ENCODE measurements around the gene OLFML1.
A peak's percentile ranks its signal among the peaks of the same experiment; 100 is the strongest.

OLFML1 gene

DNA sequence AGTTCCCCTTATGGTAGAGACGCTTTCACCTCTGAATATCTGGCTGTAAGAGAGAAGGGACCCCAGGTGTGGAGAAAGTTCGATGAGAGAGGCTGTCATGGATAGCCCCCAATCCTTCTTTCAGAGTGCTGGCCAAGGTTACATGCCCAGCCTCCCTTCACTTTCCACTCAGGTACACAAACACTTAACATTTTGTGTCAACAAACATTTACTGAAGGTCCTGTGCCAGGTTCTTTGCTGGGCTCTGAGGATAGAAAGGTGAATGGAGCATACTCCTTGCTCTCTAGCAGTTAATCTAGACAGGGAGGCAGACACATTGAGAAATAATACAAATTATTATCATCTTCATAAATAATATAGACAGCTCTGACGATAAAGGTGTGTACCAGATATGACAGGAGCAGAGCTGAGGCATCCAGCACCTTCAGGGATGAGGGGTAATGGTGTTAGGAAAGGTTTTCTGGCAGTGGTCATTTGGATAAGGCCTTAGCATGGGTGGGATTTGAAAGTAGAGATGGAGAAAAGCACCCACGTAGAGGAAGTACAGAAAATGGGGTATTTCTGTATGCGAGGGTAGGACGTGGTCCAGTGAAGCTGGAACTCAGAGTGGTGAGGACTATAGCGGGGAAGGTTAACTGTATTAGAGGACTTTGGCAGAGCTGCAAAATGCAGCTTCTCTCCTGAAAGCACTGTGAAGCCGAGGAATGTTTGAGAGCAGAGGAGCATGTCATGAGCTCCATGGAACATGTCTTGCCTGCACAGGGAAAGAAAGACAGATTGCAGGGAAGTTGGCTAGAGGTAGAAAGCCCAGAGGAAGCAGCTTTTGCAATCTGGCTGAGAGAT, 48.1 kb downstream of the OLFML1 start:
- no peak for DNase-seq

DNA sequence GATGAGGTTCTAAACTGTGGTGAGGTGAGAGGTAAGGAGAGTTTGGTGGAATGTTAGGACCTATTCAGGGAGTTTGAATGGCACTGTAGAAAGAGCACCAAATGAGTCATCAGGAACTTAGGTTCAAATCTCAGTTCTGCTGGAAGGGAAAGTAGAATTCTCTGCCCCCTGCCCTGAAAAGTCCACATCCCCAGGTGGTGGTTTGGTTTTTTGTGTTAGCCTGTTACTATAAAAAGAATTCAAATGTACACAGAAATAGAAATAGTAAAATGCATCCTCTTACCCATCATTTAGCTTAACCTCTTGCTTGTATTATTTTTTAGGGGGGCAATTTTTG, 48.7 kb downstream of the OLFML1 start:
- no peak for DNase-seq

DNA sequence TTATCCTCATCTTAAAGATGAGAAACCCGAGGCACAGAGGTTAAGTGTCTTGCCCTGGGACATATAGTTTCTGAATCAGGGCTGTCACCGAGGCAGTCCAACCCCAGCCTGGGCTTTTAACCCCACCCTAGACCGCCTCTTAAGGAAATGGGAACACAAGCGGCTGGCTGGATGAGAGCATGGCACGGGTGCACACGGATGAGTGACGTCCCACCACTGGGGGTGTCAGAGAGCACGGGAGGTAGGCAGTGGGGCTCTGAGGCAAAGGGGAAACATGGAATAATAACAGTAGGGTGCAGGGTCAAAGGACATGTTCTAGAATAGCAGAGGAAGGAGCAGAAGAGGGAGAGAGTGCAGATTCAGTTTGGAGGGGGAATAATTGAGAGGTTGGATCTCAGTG, 50.8 kb downstream of the OLFML1 start:
- DNase-seq = no peak

DNA sequence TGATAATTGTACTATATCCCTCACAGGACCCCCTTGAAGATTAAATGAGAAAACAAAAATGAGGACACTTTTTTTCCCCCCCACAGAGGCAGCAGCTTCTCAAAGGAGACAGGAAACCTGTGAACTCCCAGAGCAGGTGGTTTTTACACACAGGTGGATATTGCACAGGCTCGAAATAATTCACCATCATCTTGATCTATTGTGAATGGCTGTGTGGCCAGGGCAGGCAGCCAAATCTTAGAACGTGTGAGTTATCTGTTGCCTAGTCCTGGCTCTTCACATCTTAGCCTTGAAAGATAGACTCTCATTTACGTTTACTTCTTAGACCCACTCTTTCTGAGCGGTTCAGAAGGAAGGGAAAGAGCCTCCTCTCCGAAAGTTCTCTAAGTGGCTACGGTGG, 52.0 kb downstream of the OLFML1 start:
- no peak for DNase-seq

DNA sequence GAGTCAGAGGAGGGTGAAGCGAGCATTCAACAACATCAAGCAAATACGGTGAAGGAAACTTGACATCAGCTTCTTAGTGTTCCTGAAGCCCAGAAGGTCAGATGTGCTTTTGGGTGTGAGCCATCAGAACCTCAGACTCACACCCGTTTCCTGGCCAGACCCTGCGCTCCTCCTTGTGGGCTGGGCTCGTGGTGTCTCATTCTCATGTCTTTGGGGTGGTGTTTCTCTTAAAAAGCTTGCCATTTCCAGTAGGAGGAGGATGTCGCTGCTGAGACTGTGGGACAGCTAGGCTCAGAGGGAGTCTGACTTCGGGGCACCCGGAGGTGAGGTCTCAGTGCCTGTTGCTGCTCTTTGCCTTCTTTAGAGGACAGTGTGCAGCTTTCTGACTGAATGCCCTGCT, 52.7 kb downstream of the OLFML1 start:
- no peak for DNase-seq

DNA sequence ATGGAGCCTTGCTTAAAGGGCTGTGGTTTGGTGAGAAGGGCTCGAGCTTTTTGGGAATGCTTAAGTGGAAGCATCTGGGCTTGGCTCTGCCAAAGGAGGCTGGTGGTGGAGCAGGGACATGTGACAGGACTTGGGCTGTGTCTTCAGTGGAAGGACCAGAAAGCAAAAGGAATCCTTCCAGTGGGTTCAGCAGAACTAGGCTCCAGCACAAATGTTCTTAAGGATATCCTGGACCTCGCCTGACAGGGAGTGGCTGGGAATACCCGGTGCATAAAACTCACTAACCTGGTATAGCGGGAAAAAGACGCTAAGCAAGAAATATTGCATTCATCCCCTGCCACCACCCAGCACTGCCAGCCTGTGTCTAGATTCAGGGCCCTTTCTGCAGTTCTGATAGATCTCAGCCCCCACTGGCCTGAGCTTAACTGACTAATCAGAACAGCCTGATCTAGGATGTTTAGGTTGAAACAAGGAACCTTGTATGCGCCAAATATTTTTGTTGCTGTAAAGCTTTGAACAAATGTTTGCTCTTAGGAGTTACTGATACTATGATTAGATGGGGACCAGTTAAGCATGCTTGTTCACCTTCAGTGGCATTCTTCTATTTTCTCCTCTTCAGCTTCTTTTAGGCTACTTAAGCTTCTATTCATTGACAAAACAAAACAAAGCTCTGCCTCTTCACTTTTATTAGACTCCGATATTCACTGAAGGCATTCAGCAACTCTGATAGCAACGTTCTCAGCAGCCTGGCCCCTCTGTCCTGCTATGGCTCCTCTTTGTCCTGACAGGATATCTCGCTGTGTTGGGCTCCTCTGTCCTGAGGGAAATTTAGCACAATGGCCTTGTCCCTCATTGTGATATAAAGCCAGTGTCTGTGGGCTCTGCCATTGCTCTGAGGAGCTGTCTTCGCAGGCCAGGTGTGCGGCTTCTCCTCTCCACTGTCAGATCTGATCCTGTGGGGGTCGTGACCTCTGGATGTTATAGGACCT, 53.5 kb downstream of the OLFML1 start:
- DNase-seq = no peak

DNA sequence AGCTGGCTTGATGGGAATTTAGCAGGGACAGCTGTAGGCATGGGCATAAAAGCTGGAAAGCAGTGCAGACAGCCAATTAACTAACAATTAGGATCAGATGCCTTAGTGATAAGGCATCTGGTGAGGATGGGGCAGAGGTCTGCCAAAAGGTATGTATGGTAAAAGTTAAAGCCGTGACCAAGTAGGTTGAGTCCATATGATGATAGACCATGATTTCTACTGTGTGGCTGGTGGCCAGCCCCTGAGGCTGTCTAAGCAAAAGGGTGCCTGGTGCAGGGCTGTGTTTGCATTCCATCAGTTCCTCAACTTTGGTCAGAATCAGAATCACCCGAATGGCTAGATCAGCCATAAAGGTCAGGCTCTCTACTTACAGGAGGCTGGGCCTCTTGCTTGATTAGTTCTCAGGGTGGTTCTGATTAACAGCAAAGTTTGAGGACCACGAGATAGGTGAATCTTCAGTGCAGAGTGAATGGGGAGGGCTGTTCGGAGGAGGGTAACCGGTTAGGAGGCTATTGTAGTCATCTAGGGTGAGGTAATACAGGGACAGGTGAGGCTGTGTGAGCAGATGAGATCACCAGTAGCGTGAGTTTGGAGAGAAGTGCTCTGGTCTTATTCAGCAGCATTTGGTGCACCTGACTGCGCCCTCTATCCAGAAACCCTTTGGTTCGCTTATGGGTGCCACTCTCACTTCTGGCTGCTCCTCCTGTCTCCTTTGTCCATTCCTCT, 55.7 kb downstream of the OLFML1 start:
- no peak for DNase-seq

DNA sequence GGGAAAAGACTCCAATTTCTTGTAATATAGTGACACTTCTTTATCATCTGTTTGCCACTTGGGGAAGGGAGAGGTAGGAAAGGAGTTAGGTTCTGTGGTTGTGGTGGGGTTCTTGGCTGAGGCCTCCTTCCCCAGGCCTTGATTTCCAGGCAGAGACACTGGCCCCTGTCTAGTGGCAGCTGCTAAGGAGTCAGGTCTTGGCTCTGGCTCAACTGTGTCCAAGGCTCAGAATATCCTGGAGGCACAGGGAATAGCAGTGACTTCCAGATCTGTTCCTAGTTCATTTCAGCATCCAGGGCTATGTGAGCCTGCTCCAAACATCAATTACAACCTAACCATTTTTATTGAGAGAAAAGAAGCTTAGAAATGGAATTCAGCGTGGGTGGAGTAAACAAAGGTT, 58.0 kb downstream of the OLFML1 start:
- no peak for DNase-seq

DNA sequence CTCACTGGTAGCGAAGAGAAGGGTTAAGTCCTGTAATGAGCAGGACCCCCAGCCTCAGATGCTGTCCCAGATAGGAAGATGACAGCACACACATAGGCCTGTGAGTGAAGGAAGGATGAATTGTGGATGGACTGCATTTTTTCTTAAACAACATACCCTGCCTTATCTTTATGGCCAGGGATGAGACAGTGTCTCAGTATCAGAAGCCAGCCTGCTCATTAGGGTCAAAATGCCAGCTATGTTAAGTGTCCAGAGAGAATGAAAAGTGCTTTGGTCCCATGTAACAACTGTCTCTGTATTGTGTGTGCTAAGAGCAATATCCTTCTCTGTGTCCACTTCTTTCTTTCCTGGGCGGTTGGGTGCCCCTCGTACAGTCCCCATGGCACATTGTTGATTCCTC, 58.7 kb downstream of the OLFML1 start:
- DNase-seq = no peak

DNA sequence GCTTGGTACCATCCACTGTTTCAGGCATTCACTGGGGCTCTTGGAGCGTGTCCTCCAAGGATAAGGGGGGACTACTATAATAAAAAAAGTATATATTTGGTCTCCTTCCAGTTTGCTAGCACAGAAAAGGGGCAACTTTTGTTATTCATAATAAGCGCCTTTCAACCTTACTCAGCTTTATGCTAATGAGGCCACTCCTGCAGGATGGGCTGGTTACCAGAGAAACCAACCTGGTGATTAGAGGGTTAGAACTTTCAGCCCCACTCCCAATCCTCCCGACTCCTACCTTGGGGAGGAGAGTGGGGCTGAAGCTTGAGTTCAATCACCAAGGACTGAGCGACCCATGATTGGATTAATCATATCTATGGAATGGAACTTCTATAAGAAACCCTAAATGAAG, 60.3 kb downstream of the OLFML1 start:
- no peak for DNase-seq

DNA sequence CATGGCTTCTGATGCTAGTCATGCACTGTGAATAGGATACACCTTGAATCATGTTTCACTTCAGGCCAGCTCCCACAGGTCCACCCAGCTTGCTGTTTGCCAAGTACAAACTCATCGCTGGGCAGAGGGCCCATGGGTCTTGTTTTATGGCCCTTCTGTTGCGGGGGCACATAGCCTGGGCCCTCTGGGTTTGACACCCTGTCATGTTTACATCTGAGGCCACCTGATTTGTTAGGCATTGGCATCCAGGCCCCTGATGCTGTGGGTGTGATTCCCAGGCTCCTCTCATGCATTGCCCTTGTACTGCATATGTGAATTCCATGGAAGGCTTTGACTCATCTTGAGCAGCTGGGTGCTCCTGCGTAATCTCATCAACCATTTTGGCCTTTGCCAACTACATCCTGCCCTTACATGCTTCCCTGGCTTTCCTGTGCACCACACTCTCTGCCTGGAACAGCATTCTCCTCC, 61.1 kb downstream of the OLFML1 start:
- peak; percentile 47 for DNase-seq

DNA sequence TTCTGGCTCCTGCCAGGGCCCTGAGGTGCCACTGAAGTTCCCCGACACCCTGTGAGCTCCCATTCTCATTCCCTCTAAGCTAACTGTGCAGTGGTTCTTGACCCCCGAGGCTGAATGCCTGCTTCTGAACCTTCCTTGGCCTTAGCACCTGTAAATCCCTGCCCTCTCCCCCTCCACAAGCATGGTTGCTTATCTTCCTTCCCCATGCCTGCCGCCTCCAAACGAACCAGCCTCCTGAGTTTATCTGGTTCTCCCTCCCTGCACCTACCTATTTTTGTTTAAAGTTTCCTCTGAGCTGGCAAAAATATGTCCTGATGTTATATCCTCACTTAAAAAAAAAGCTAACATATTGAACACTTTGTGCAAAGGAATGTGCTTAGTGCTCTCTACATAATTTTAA, 62.4 kb downstream of the OLFML1 start:
- no peak for DNase-seq

DNA sequence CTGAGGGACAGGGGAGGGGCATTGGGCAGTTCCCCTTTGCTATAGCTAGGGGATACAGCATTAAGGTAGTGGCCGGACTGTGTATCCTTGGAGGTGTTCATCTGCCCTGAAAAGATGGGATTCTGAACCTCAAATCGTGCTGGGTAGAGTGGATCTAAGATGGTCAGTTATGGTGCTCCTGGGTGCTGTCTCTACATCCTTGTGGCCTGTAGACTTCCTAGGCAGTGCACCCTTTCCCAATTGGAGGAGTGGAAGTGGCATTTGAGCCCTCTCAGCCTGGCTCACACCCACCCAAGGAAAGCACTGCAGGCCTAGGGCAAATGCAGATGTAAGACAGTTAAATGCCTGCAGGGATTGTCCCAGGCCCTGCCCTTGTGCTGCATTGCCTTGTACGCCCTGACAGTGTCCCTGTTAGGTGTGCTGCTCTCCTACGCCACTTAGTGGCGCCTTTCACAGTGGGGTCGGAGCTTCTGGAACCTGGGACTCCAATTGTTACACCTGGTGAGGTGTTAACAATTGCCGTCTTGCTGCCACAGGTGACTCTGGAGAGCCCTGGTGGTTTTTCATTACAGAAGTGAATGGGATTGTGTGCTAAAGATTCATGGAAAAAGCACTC, 63.5 kb downstream of the OLFML1 start:
- DNase-seq = no peak

DNA sequence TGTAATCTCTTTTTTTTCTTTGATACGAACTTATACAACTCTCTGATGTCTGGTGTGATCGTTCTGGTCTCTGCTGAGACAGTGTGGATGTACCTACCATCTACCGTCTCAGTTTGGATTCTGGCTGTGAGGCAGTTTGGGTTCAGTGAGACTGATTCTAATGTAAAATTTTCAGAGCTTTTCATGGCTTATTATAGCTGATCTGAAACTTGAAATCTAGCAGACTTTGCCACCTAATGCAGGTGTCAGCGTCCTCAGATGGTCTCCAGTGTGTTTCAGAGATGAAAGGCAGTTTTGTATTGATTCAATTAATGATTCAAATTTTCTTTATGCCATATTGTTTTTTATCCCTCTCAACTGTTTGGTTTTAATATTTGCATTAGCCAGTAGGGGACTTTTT, 64.4 kb downstream of the OLFML1 start:
- no peak for DNase-seq

DNA sequence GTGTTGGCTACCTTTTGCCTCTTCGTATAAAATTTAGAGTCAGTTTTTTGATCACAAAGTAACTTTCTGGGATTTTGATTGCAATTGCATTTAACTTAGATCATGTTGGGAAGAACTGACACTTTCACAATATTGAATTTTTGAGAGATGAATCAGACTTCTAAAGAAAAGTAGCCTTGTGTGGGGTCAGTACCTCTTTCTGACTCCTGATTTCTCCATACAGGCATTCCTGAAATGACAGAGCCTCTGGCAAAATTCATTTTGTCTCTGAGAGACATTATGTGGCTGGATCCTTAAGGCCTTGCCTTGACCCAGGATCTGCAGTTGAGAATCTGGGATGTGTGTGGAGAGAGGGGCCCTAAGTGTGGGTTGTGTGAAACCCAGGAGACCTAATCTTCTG, 66.3 kb downstream of the OLFML1 start:
- peak; percentile 77 for DNase-seq

DNA sequence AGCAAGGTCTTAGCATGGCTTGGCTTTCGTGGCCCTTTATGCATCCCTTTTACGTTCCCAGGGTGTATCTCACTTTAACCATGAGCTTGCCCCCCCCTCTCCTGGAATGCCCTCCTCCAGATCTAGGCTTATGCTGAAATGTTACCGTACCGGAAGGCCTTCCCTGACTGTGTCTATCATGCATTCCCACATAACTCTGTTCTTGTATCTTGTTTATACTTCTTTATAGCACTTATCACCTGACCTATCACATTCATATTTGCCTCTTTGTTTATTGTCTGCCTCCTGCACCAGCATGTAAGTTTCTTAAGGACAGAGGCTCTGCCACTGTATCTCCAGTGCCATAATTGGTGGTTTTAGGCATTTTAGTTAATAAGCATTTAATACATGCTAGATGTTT, 67.4 kb downstream of the OLFML1 start:
- no peak for DNase-seq

DNA sequence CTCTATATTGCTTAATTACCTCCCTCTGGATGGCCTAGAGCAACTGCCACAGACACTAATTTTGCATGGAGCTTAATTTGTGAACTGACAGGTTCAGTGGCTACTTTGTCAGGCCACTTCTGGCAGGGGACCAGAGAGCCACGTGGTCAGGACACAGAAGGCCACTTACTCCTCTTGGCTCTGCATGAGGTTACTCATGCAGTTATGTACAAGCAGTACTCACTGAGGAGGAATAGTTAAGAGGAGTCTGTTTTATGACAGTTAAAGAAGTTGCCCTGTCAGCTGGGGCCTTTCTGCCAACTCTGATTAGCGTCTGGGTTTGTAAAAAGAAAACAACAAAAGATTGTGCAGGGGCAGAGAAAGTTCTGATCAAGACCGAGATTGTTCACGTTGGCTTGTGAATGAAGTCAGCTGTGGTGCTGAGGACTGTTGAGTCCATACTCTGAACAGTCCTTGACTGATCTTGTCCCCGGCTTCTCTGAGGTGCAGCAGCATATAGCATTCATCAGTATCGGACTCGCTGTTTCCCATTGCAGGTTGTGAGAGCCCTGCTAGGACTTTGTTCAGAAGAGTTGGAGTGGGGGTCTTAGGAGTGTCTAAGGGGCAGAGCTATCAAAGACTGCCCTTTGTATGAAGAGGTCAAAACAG, 69.9 kb downstream of the OLFML1 start:
- no peak for DNase-seq

DNA sequence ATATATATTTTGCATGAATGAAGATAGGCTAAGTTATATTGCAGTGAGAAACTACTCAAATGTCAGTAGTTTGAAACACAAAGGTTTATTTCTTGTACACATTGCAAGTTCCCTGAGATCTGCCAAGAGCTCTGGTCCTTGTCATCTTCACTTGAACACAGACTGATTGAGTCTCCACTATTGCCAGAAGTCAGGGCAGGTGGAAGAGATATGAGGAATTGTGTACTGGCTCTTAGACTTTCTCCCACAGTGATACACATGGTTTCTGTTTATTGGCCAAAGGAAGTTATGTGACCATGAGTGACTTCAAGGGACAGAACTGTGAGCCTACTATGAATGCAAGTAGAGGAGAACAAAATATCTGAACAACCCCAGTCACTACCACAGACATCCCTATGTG, 72.7 kb downstream of the OLFML1 start:
- DNase-seq = no peak

DNA sequence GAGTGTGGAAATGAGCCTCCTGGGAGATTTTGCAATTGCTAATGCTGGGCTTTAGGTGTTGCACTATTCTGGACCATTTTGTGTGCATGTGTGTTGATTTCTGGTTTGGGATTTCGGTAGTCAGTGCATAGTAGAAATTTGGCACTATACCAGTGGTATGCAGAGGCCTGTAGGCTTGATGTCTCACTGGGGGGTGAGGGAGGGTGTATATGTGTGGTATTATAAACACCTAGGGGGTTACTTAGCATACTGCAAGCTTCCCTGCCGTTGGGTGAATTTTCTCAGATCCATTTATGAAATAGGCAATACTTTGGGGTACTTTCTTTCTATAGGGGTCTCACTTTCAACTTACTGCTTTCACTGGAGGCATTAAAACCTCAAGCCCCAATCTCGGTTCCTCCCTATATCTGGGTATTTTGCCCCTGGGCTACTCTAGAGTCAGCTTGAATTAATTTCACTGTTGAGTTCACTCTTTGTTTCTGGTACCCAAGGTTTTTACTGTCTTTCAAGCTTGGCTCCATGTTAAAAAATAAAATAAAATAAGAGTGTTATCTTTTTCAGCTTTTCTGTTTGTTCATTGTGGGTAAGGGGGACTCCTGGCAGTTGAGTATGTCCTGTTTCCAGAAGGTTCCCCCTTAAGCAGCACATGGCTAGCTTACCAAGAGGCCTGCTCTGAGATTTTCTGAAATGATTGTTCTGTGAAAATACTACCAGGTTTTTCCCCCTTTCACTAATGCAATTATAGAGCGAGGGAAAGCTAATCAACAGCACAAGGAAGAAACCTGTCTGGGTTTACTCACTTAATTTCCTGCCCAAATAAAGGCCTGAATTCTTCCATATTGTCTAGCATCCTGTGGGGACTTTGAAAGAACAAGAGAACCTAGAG, 74.3 kb downstream of the OLFML1 start:
- DNase-seq = no peak

Measured in NCI-H226 (cell line).